AG04450 (cell line): ENCODE results near the gene TYRO3. TPM values are rescaled to one million over a fixed set of nuclear protein-coding genes. Genes with fewer than 3 reads are reported as not detected.
A peak's percentile ranks its signal among the peaks of the same experiment; 100 is the strongest.

Experiments
- CTCF ChIA-PET: fragments of 300-600, 350-600 bp; formaldehyde crosslinking; extraction: SDS; loops from one replicate; lab custom pipeline; 2022; ENCODE audit warnings: antibody characterized with exemption, inconsistent platforms; lab: Charles Lee
- POLR2A ChIA-PET: fragments of 350-600 bp; formaldehyde crosslinking; extraction: SDS; loops from one replicate; lab custom pipeline; 2021; ENCODE audit warnings: antibody characterized with exemption, inconsistent platforms; lab: Yijun Ruan, JAX
- DNase-seq: peaks from one replicate; pipeline ENCODE4 v3.0.0-alpha.2; 2011; ENCODE audit warnings: low read depth, low spot score
- H3K27ac ChIP-seq: one replicate; pipeline ENCODE4 v1.5.1; 2012; ENCODE audit warnings: low read depth, low read length, control low read depth
- H3K27me3 ChIP-seq: one replicate; pipeline ENCODE4 v1.6.0; 2012; ENCODE audit warnings: low read length; ENCODE audit not compliant: control insufficient read depth, insufficient read depth
- H3K4me3 ChIP-seq: 2 replicates; pipeline ENCODE4 v1.5.1; 2011; ENCODE audit warnings: mild to moderate bottlenecking, low read depth, low read length, control low read depth
- H3K9me3 ChIP-seq: 2 replicates; pipeline ENCODE4 v1.5.1; 2012; ENCODE audit warnings: low read length; ENCODE audit not compliant: control insufficient read depth, insufficient read depth
- CTCF ChIP-seq: IDR thresholded peaks from 2 replicates; pipeline ENCODE4 v1.5.1; 2011; ENCODE audit warnings: low read depth, low read length, control low read depth, inconsistent platforms
- polyA minus RNA-seq: library from RNA; depleted of rRNA, polyadenylated mRNA; stranded (reverse); fragments of >200 nt; gene quantifications from 2 replicates; pipeline ENCODE4 v1.2.3, GENCODE V29; 2011; rRNA and poly(A)+ RNA removed
- polyA plus RNA-seq: library from polyadenylated mRNA; depleted of rRNA; stranded (reverse); fragments of >200 nt; gene quantifications from 2 replicates; pipeline ENCODE4 v1.2.3, GENCODE V29; 2011; rRNA removed

TYRO3 gene
- 21.0 and 21.7 TPM in 2 replicates for polyA plus RNA-seq
- polyA minus RNA-seq = 39.5 and 44.5 TPM in 2 replicates

- CTCF ChIA-PET = interaction anchor here (0.6 to 2.6 kb wide), 20 partner anchors 8 to 252 kb away, joined by 3 to 14 read pairs (median 4); partner anchors contain the start of genes MAPKBP1 and RPAP1
- no peak for DNase-seq
- TF ChIP-seq CTCF = no peak
- Histone ChIP-seq H3K9me3 (no peaks in the 10 kb centered on the region), H3K27ac (no peak within 1 kb of the TSS), H3K4me3 (peak within 1 kb of the TSS; percentile 67), H3K27me3 (no peaks in the 10 kb centered on the region)
- POLR2A ChIA-PET = interaction anchor here (0.6 to 1.3 kb wide), 4 partner anchors 10 to 261 kb away, joined by 3 to 5 read pairs (median 4); no protein-coding TSS in a partner anchor
Observed at GRCh38 chr15:41558400-41559238, at the start of gene TYRO3. Gene TYRO3, plus strand, starts transcription at chr15:41559212. Its CDS starts 46 bp downstream, at chr15:41559258.

GRCh38 chr15:41510728-41511127, 48.3 kb upstream of the TYRO3 start:
- ChIA-PET CTCF (no interaction called here), POLR2A (interaction anchor here (0.5 kb wide), 1 partner anchor 261 kb away, joined by 4 read pairs; no protein-coding TSS in a partner anchor)
- no peak for DNase-seq
- no peak overlapping the region for H3K27ac ChIP-seq
- peaks cover 6% of the 10 kb centered on the region; the same call in 1 of the 2 replicates for H3K9me3 ChIP-seq
- TF ChIP-seq CTCF = no peak
- H3K4me3 ChIP-seq = no peak overlapping the region
- H3K27me3 ChIP-seq = peaks cover 42% of the 10 kb centered on the region

GRCh38 chr15:41511331-41511898, 47.6 kb upstream of the TYRO3 start:
- Histone ChIP-seq H3K9me3 (peaks cover 6% of the 10 kb centered on the region; the same call in 1 of the 2 replicates), H3K27me3 (peaks cover 42% of the 10 kb centered on the region), H3K4me3 (no peak overlapping the region), H3K27ac (no peak overlapping the region)
- no peak for TF ChIP-seq CTCF
- POLR2A ChIA-PET = no interaction called here
- no peak for DNase-seq
- CTCF ChIA-PET = no interaction called here

- H3K27ac ChIP-seq = no peak overlapping the region
- H3K27me3 ChIP-seq = peaks cover 42% of the 10 kb centered on the region
- no peak for DNase-seq
- ChIA-PET POLR2A (no interaction called here), CTCF (no interaction called here)
- TF ChIP-seq CTCF = no peak
- peaks cover 6% of the 10 kb centered on the region; the same call in 1 of the 2 replicates for H3K9me3 ChIP-seq
- no peak overlapping the region for H3K4me3 ChIP-seq
Observed at GRCh38 chr15:41511899-41512369, 47.1 kb upstream of the TYRO3 start.
